Neural cell (in vitro differentiated cells): ENCODE results near the gene CEP170B. TPM values are rescaled to one million over a fixed set of nuclear protein-coding genes. Genes with fewer than 3 reads are reported as not detected.

ENCODE experiments used
- H2AFZ ChIP-seq: fragments of 200-600, 300-800 bp; sonication (generic), shearing (Covaris generic); 2 replicates; pipeline ENCODE4 v1.6.0; 2014; ENCODE audit warnings: low read depth, mild to moderate bottlenecking, antibody characterized with exemption, low read length, moderate library complexity
- H3F3A ChIP-seq: fragments of 200-600 bp; shearing (Covaris generic); 2 replicates; pipeline ENCODE4 v1.6.1; 2016; ENCODE audit warnings: mild to moderate bottlenecking, moderate library complexity, mixed read lengths, antibody characterized with exemption, low read length; ENCODE audit not compliant: insufficient read depth, poor library complexity, severe bottlenecking
- H3K27ac ChIP-seq: fragments of 200-600, 300-800 bp; sonication (generic), shearing (Covaris generic); 2 replicates; pipeline ENCODE4 v1.5.1; 2014; ENCODE audit warnings: mild to moderate bottlenecking, low read length, moderate library complexity
- H3K27me3 ChIP-seq: fragments of 300-800, 200-600 bp; sonication (generic), shearing (Covaris generic); 2 replicates; pipeline ENCODE4 v1.6.0; 2014; ENCODE audit warnings: mild to moderate bottlenecking, low read depth, low read length, moderate library complexity; ENCODE audit not compliant: insufficient read depth
- H3K36me3 ChIP-seq: fragments of 300-800, 200-600 bp; sonication (generic), shearing (Covaris generic); 2 replicates; pipeline ENCODE4 v1.5.1; 2014; ENCODE audit warnings: mild to moderate bottlenecking, antibody characterized with exemption, low read length, moderate library complexity; ENCODE audit not compliant: insufficient read depth
- H3K4me2 ChIP-seq: fragments of 300-800, 200-600 bp; sonication (generic), shearing (Covaris generic); 2 replicates; pipeline ENCODE4 v1.6.0; 2014; ENCODE audit warnings: mild to moderate bottlenecking, low read length
- H3K4me3 ChIP-seq: fragments of 300-800, 200-600 bp; sonication (generic), shearing (Covaris generic); 2 replicates; pipeline ENCODE4 v1.5.1; 2014; ENCODE audit warnings: mild to moderate bottlenecking, low read length, moderate library complexity
- H3K79me2 ChIP-seq: fragments of 200-600 bp; shearing (Covaris generic); replicated peaks from 2 replicates; pipeline ENCODE4 v1.6.0; 2014; ENCODE audit warnings: mild to moderate bottlenecking, low read length, moderate library complexity; ENCODE audit not compliant: insufficient read depth
- H3K9ac ChIP-seq: fragments of 300-800, 200-600 bp; sonication (generic), shearing (Covaris generic); 2 replicates; pipeline ENCODE4 v1.6.1; 2016; ENCODE audit warnings: mild to moderate bottlenecking, low read length, mixed read lengths
- H3K9me2 ChIP-seq: fragments of 200-600 bp; shearing (Covaris generic); 2 replicates; pipeline ENCODE4 v1.6.1; 2016; ENCODE audit warnings: mild to moderate bottlenecking, low read length, mixed read lengths; ENCODE audit not compliant: insufficient read depth
- H3K9me3 ChIP-seq: fragments of 200-600, 300-800 bp; sonication (generic), shearing (Covaris generic); 2 replicates; pipeline ENCODE4 v1.6.1; 2016; ENCODE audit warnings: mild to moderate bottlenecking, mixed run types, low read length, moderate library complexity, mixed read lengths
- H4K20me1 ChIP-seq: fragments of 200-600 bp; shearing (Covaris generic); 2 replicates; pipeline ENCODE4 v1.6.1; 2016; ENCODE audit warnings: mild to moderate bottlenecking, mixed run types; ENCODE audit not compliant: insufficient read depth
- EP300 ChIP-seq: fragments of 450-650 bp; conservative IDR thresholded peaks from 2 replicates; pipeline ENCODE4 v1.6.1; 2014; ENCODE audit warnings: antibody characterized with exemption, mild to moderate bottlenecking, moderate library complexity; ENCODE audit not compliant: poor library complexity, severe bottlenecking
- EZH2 ChIP-seq: fragments of 200-600, 300-800 bp; shearing (Covaris generic), sonication (generic); IDR thresholded peaks from 2 replicates; pipeline ENCODE4 v1.6.1; 2014; ENCODE audit warnings: antibody characterized with exemption, low read length, borderline replicate concordance, mild to moderate bottlenecking; ENCODE audit not compliant: insufficient read depth, poor library complexity, severe bottlenecking
- MXI1 ChIP-seq: fragments of 450-650 bp; conservative IDR thresholded peaks from 2 replicates; pipeline ENCODE4 v1.6.1; 2014; ENCODE audit warnings: antibody characterized with exemption, mild to moderate bottlenecking; ENCODE audit not compliant: poor library complexity, severe bottlenecking
- POLR2AphosphoS5 ChIP-seq: IDR thresholded peaks from 2 replicates; pipeline ENCODE4 v1.6.1; 2012
- RAD21 ChIP-seq: fragments of 450-650 bp; conservative IDR thresholded peaks from 2 replicates; pipeline ENCODE4 v1.6.1; 2014; ENCODE audit warnings: antibody characterized with exemption, mild to moderate bottlenecking, moderate library complexity
- SMC3 ChIP-seq: fragments of 450-650 bp; conservative IDR thresholded peaks from 2 replicates; pipeline ENCODE4 v1.6.1; 2014; ENCODE audit warnings: antibody characterized with exemption, mild to moderate bottlenecking, moderate library complexity; ENCODE audit not compliant: poor library complexity
- TAF1 ChIP-seq: IDR thresholded peaks from 2 replicates; pipeline ENCODE4 v1.6.1; 2012; ENCODE audit warnings: low read depth
- polyA plus RNA-seq: library from polyadenylated mRNA; depleted of rRNA; stranded (reverse); fragments of >200 nt; gene quantifications from 2 replicates; pipeline ENCODE4 v1.2.3, GENCODE V29; 2014
- TF ChIP-seq, protein P1 (sequence below): fragments of 450-650 bp; IDR thresholded peaks from 2 replicates; pipeline ENCODE4 v1.5.1; 2014; ENCODE audit warnings: antibody characterized with exemption, mild to moderate bottlenecking, moderate library complexity; ENCODE audit not compliant: poor library complexity, severe bottlenecking
- TF ChIP-seq, protein P2 (sequence below): IDR thresholded peaks from 2 replicates; pipeline ENCODE4 v1.6.1; 2012; ENCODE audit warnings: borderline replicate concordance

Gene CEP170B
- polyA plus RNA-seq, 1 donor from 2014 or later = 11.6 TPM

- no peaks in the 10 kb centered on the region for H3K9me2 ChIP-seq
- no peaks in the 10 kb centered on the region for H4K20me1 ChIP-seq
- no peaks in the 10 kb centered on the region for H3F3A ChIP-seq
- H3K27ac ChIP-seq = no peak overlapping the region
- no peak overlapping the region for H3K4me3 ChIP-seq
- H3K36me3 ChIP-seq = no peaks in the 10 kb centered on the region
- H3K79me2 ChIP-seq = no peaks in the 10 kb centered on the region
- H3K27me3 ChIP-seq = no peaks in the 10 kb centered on the region
- no peaks in the 10 kb centered on the region for H3K9me3 ChIP-seq
- TF ChIP-seq TAF1 (no peak), POLR2AphosphoS5 (no peak), EZH2 (no peak), SMC3 (no peak), RAD21 (no peak), EP300 (no peak), MXI1 (no peak)
- TF ChIP-seq, protein P1, sequence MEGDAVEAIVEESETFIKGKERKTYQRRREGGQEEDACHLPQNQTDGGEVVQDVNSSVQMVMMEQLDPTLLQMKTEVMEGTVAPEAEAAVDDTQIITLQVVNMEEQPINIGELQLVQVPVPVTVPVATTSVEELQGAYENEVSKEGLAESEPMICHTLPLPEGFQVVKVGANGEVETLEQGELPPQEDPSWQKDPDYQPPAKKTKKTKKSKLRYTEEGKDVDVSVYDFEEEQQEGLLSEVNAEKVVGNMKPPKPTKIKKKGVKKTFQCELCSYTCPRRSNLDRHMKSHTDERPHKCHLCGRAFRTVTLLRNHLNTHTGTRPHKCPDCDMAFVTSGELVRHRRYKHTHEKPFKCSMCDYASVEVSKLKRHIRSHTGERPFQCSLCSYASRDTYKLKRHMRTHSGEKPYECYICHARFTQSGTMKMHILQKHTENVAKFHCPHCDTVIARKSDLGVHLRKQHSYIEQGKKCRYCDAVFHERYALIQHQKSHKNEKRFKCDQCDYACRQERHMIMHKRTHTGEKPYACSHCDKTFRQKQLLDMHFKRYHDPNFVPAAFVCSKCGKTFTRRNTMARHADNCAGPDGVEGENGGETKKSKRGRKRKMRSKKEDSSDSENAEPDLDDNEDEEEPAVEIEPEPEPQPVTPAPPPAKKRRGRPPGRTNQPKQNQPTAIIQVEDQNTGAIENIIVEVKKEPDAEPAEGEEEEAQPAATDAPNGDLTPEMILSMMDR = no peak
- TF ChIP-seq, protein P2, sequence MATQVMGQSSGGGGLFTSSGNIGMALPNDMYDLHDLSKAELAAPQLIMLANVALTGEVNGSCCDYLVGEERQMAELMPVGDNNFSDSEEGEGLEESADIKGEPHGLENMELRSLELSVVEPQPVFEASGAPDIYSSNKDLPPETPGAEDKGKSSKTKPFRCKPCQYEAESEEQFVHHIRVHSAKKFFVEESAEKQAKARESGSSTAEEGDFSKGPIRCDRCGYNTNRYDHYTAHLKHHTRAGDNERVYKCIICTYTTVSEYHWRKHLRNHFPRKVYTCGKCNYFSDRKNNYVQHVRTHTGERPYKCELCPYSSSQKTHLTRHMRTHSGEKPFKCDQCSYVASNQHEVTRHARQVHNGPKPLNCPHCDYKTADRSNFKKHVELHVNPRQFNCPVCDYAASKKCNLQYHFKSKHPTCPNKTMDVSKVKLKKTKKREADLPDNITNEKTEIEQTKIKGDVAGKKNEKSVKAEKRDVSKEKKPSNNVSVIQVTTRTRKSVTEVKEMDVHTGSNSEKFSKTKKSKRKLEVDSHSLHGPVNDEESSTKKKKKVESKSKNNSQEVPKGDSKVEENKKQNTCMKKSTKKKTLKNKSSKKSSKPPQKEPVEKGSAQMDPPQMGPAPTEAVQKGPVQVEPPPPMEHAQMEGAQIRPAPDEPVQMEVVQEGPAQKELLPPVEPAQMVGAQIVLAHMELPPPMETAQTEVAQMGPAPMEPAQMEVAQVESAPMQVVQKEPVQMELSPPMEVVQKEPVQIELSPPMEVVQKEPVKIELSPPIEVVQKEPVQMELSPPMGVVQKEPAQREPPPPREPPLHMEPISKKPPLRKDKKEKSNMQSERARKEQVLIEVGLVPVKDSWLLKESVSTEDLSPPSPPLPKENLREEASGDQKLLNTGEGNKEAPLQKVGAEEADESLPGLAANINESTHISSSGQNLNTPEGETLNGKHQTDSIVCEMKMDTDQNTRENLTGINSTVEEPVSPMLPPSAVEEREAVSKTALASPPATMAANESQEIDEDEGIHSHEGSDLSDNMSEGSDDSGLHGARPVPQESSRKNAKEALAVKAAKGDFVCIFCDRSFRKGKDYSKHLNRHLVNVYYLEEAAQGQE = no peak
- H3K9ac ChIP-seq = no peak overlapping the region
- no peak overlapping the region for H2AFZ ChIP-seq
- no peak overlapping the region for H3K4me2 ChIP-seq
Measured at GRCh38 chr14:104895786-104896661, 31.0 kb downstream of the CEP170B start.

DNA sequence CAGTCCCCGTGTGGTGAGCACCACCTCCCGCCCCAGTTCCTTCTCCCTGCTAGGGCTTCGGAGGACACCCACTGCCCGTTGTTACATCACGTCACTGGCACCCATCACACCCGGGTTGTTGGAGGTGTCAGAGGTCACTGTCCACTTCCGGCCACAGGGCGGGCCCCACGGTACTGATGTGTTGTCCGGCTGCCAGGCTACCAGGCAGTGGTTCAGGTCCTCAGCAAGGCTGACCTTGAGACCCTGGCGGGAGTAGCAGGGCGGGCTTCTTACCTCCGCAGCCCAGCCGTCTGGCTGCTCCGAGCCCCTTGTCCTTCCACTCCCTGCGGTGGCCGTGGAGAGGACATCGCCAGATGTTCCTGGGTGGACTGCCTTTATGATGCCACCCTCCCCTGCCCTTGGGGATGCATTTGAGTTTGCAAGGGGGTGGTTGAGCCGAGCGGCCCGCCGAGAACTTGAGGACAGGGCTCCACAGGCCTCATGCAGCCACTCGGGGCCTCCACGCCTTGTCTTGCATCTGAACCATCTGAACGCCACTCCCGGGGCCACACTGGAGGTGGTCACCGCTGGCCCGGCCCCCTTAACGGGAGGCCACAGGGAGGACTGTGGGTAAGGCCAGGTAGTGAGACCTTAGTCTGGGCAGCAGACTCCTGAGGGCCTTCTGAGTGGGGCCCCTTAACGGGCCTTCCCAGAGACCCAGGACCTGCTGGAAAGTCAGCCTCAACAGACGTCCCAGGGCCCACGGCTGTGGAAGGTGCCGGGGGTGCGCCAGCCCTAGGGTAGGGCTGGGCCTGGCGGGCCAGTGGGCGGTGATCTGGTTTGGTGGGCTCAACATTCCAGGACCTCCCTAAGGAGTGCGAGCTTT lies 32.5 kb downstream of the CEP170B start:
- H3K9me2 ChIP-seq = no peaks in the 10 kb centered on the region
- H3K9me3 ChIP-seq = no peaks in the 10 kb centered on the region
- no peak overlapping the region for H2AFZ ChIP-seq
- H3K79me2 ChIP-seq = no peaks in the 10 kb centered on the region
- H3F3A ChIP-seq = no peaks in the 10 kb centered on the region
- no peak overlapping the region for H3K4me2 ChIP-seq
- H3K9ac ChIP-seq = no peak overlapping the region
- H4K20me1 ChIP-seq = no peaks in the 10 kb centered on the region
- no peaks in the 10 kb centered on the region for H3K36me3 ChIP-seq
- TF ChIP-seq, protein P2 = no peak
- TF ChIP-seq MXI1 (no peak), EP300 (no peak), RAD21 (no peak), POLR2AphosphoS5 (no peak), EZH2 (no peak), TAF1 (no peak), SMC3 (no peak)
- TF ChIP-seq, protein P1 = no peak
- no peak overlapping the region for H3K4me3 ChIP-seq
- no peaks in the 10 kb centered on the region for H3K27me3 ChIP-seq
- H3K27ac ChIP-seq = no peak overlapping the region
